Measurements from ENCODE around the gene MUC12. TPM values are rescaled to one million over a fixed set of nuclear protein-coding genes. Genes with fewer than 3 reads are reported as not detected.
A peak's percentile ranks its signal among the peaks of the same experiment; 100 is the strongest.

The MUC12 gene
- total RNA-seq, 1 experiment from 2014 or later = 3.8 TPM

DNA sequence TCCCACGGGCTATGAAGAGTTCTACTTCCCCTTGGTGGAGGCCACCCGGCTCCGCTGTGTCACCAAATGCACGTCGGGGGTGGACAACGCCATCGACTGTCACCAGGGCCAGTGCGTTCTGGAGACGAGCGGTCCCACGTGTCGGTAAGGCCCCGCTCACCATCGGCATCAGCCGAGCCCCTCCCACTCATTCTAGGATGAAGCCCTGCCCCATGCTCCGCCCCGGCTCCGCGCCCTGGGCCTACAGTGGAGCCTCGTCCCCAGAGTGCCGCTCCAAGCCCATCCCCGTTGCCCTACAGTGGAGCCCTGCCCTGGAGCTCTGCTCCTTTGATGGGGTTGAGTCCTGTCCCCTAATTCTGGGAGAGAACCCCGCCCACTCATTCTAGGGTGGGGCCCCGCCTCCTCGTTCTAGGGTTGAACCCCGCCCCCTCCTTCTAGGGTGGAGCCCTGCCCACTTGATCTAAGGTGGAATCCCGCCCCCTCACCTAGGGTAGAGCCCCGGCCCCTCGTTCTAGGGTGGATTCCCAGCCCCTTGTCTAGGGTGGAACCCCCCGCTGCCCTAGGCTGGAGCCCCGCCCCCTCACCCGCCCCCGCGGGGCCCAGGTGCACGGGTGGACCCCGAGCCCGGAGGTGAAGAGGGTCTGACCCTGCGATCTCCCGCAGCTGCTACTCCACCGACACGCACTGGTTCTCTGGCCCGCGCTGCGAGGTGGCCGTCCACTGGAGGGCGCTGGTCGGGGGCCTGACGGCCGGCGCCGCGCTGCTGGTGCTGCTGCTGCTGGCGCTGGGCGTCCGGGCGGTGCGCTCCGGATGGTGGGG lies 3.4 kb upstream of the MUC12 start:
- no peaks in the 10 kb centered on the region for H3K9me3 ChIP-seq (ENCODE audit: insufficient read depth, low read depth)
- intact Hi-C loops (cut with micrococcal nuclease; ENCODE audit: unreplicated experiment) = loop anchor here (1.0 to 5.0 kb wide), 4 partner anchors 71 to 171 kb away; partner anchors contain the start of gene ACHE

DNA sequence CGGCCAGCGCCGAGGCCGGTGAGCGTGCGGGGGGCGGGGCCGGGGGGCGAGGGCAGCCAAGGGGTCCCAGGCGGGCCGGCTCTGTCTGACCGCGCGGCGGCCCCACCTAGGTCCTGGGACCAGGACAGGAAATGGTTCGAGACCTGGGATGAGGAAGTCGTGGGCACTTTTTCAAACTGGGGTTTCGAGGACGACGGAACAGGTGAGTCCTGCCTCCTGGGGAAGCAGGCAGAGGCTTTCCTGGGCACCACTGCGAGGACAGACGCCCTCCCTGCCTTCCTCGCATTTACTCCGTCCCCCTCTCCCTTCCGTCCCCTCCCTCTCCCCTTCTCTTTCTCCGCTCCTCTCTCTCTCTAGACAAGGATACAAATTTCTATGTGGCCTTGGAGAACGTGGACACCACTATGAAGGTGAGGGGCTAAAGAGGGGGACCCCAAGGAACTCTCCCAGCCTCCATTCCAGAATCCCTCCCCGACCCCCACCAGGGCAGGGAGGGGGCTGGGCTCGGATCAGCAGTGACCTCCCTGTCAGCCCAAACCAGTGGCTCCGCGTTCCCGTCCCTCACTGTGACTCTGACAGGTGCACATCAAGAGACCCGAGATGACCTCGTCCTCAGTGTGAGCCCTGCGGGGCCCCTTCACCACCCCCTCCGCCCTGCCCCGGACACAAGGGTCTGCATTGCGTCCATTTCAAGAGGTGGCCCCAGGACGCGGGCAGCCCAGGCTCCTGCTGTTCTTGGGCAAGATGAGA lies 2.6 kb upstream of the MUC12 start:
- no peaks in the 10 kb centered on the region for H3K4me1 ChIP-seq (replicated peaks; ENCODE audit: insufficient read depth)
- TF ChIP-seq, protein P1, sequence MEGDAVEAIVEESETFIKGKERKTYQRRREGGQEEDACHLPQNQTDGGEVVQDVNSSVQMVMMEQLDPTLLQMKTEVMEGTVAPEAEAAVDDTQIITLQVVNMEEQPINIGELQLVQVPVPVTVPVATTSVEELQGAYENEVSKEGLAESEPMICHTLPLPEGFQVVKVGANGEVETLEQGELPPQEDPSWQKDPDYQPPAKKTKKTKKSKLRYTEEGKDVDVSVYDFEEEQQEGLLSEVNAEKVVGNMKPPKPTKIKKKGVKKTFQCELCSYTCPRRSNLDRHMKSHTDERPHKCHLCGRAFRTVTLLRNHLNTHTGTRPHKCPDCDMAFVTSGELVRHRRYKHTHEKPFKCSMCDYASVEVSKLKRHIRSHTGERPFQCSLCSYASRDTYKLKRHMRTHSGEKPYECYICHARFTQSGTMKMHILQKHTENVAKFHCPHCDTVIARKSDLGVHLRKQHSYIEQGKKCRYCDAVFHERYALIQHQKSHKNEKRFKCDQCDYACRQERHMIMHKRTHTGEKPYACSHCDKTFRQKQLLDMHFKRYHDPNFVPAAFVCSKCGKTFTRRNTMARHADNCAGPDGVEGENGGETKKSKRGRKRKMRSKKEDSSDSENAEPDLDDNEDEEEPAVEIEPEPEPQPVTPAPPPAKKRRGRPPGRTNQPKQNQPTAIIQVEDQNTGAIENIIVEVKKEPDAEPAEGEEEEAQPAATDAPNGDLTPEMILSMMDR (conservative IDR thresholded peaks at IDR 0.05) = no peak
- no peak for TF ChIP-seq EZH2 (IDR thresholded peaks at IDR 0.05; ENCODE audit: low read depth)
- no peak overlapping the region for H3K4me3 ChIP-seq
- H3F3A ChIP-seq (ENCODE audit: insufficient read depth, low read depth) = no peaks in the 10 kb centered on the region
- no peak overlapping the region for H3K4me2 ChIP-seq
- no peak overlapping the region for H3K27ac ChIP-seq
- ChIA-PET CTCF (interaction anchor here (0.7 kb wide), 1 partner anchor 9 kb away, joined by 3 read pairs; no protein-coding TSS in a partner anchor), POLR2A (ENCODE audit: unreplicated experiment) (no interaction called here)
- no peaks in the 10 kb centered on the region for H3K36me3 ChIP-seq (ENCODE audit: low read depth)
- H3K9me2 ChIP-seq (ENCODE audit: insufficient read depth) = no peaks in the 10 kb centered on the region
- peaks cover 86% of the 10 kb centered on the region for H3K27me3 ChIP-seq (ENCODE audit: insufficient read depth, low read depth)
- intact Hi-C loops (cut with micrococcal nuclease; ENCODE audit: unreplicated experiment) = loop anchor here (1.0 to 5.0 kb wide), 4 partner anchors 71 to 171 kb away; partner anchors contain the start of gene ACHE
- H4K20me1 ChIP-seq (ENCODE audit: insufficient read depth) = no peaks in the 10 kb centered on the region
- no peaks in the 10 kb centered on the region for H3K9me3 ChIP-seq (ENCODE audit: insufficient read depth, low read depth)
- DNase-seq = no peak
- H2AFZ ChIP-seq = no peak overlapping the region
- BruUV-seq (replicated peaks) = no TSS peak
- H3K79me2 ChIP-seq (ENCODE audit: low read depth) = no peaks in the 10 kb centered on the region

More for the DNA sequence above, 3.4 kb upstream of the MUC12 start:
- DNase-seq = peak in 1 of 2 experiments; percentile 92
- no TSS peak for BruUV-seq (replicated peaks)
- no peak overlapping the region for H3K4me3 ChIP-seq
- no peaks in the 10 kb centered on the region for H3F3A ChIP-seq (ENCODE audit: insufficient read depth, low read depth)
- ChIA-PET CTCF (interaction anchor here (0.6 to 0.7 kb wide), 4 partner anchors 8 to 906 kb away, joined by 3 to 8 read pairs (median 4); no protein-coding TSS in a partner anchor), POLR2A (ENCODE audit: unreplicated experiment) (interaction anchor here (0.6 kb wide), 1 partner anchor 936 kb away, joined by 3 read pairs; no protein-coding TSS in a partner anchor)
- H3K9me2 ChIP-seq (ENCODE audit: insufficient read depth) = no peaks in the 10 kb centered on the region
- H4K20me1 ChIP-seq (ENCODE audit: insufficient read depth) = no peaks in the 10 kb centered on the region
- no peak overlapping the region for H2AFZ ChIP-seq
- no peaks in the 10 kb centered on the region for H3K4me1 ChIP-seq (replicated peaks; ENCODE audit: insufficient read depth)
- no peak overlapping the region for H3K27ac ChIP-seq
- no peak overlapping the region for H3K4me2 ChIP-seq
- no peaks in the 10 kb centered on the region for H3K79me2 ChIP-seq (ENCODE audit: low read depth)
- H3K36me3 ChIP-seq (ENCODE audit: low read depth) = no peaks in the 10 kb centered on the region
- TF ChIP-seq, protein P1 (conservative IDR thresholded peaks at IDR 0.05) = peak; percentile 46
- TF ChIP-seq EZH2 (IDR thresholded peaks at IDR 0.05; ENCODE audit: low read depth) = no peak
- peaks cover 86% of the 10 kb centered on the region for H3K27me3 ChIP-seq (ENCODE audit: insufficient read depth, low read depth)

DNA sequence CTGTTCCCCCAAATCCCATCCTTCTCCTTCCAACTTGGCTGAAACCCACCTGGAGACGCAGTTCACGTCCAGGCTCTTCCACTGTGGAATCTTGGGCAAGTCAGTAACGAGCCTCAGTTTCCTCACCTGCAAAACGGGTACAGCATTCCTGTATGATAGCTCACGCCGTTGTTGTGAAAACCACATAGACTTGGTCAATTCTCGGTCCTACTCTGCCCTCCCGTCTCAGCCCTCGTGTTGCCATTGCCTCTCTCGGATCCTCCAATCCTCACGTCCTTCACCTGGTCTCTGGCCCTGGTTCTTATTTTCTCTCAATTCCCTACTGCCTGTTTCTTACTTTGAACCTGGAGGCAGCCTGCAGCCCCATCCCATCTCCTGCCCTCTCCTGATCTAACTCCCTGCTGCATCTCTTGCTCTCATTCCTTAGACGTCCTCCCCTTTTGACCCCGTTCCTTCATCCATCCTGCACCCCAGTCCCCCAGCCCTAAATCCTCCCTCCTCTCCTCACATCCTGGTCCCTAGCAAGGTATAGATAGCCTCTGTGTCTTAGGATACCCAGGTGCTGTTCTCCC lies 2.0 kb upstream of the MUC12 start:
- no TSS peak for BruUV-seq (replicated peaks)
- no peaks in the 10 kb centered on the region for H4K20me1 ChIP-seq (ENCODE audit: insufficient read depth)
- H3K36me3 ChIP-seq (ENCODE audit: low read depth) = no peaks in the 10 kb centered on the region
- ChIA-PET CTCF (interaction anchor here (0.6 kb wide), 1 partner anchor 1013 kb away, joined by 10 read pairs; no protein-coding TSS in a partner anchor), POLR2A (ENCODE audit: unreplicated experiment) (interaction anchor here (0.6 to 1.0 kb wide), 2 partner anchors 23 to 225 kb away, joined by 4 to 8 read pairs; no protein-coding TSS in a partner anchor)
- TF ChIP-seq, protein P1 (conservative IDR thresholded peaks at IDR 0.05) = no peak
- TF ChIP-seq EZH2 (IDR thresholded peaks at IDR 0.05; ENCODE audit: low read depth) = no peak
- H2AFZ ChIP-seq = no peak overlapping the region
- no peak overlapping the region for H3K27ac ChIP-seq
- H3K4me1 ChIP-seq (replicated peaks; ENCODE audit: insufficient read depth) = no peaks in the 10 kb centered on the region
- no peaks in the 10 kb centered on the region for H3K9me2 ChIP-seq (ENCODE audit: insufficient read depth)
- H3K27me3 ChIP-seq (ENCODE audit: insufficient read depth, low read depth) = peaks cover 89% of the 10 kb centered on the region
- H3K79me2 ChIP-seq (ENCODE audit: low read depth) = no peaks in the 10 kb centered on the region
- intact Hi-C loops (cut with micrococcal nuclease; ENCODE audit: unreplicated experiment) = loop anchor here (2.0 to 5.0 kb wide), 3 partner anchors 91 to 170 kb away; no protein-coding TSS in a partner anchor
- H3K4me2 ChIP-seq = no peak overlapping the region
- peak in 1 of 2 experiments; percentile 5 for DNase-seq
- H3F3A ChIP-seq (ENCODE audit: insufficient read depth, low read depth) = no peaks in the 10 kb centered on the region
- no peak overlapping the region for H3K4me3 ChIP-seq
- H3K9me3 ChIP-seq (ENCODE audit: insufficient read depth, low read depth) = no peaks in the 10 kb centered on the region
